D721Med (cell line): ENCODE results near the gene FAM78B.

Experiments used
- DNase-seq: peaks from one replicate; pipeline ENCODE4 v3.0.0; 2011; ENCODE audit warnings: low spot score; ENCODE audit not compliant: insufficient read length
- FAIRE-seq: peaks from 2 replicates; lab custom pipeline; 2011; peaks lifted over from hg19 to GRCh38; lab: Jason Lieb, UNC
- TF ChIP-seq, protein P1 (sequence below): IDR thresholded peaks from 2 replicates; pipeline ENCODE4 v1.5.1; 2012; ENCODE audit warnings: mild to moderate bottlenecking, control low read depth; ENCODE audit not compliant: insufficient read depth; ENCODE audit errors: missing control alignments

Gene FAM78B

DNA sequence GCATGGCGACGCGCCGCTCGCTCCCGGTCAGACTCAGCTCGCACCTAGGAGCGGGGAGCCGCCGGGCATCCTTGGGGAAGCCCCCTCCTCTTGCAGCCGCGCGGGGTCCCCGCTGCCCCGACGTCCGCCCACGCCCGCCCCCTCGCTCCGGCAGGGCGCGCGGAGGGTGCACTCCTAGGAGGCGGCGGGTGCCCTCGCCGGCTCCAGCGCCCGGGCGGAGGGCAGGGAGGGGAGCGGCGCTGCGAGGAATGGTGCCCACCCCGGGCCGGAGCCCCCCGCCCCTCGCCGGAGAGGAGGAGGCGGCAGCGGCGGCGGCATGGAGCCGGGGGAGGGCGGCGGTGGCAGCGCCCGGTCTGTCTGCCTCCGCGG lies 488 bp downstream of the FAM78B start:
- TF ChIP-seq, protein P1, sequence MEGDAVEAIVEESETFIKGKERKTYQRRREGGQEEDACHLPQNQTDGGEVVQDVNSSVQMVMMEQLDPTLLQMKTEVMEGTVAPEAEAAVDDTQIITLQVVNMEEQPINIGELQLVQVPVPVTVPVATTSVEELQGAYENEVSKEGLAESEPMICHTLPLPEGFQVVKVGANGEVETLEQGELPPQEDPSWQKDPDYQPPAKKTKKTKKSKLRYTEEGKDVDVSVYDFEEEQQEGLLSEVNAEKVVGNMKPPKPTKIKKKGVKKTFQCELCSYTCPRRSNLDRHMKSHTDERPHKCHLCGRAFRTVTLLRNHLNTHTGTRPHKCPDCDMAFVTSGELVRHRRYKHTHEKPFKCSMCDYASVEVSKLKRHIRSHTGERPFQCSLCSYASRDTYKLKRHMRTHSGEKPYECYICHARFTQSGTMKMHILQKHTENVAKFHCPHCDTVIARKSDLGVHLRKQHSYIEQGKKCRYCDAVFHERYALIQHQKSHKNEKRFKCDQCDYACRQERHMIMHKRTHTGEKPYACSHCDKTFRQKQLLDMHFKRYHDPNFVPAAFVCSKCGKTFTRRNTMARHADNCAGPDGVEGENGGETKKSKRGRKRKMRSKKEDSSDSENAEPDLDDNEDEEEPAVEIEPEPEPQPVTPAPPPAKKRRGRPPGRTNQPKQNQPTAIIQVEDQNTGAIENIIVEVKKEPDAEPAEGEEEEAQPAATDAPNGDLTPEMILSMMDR = no peak
- FAIRE-seq (no peak), DNase-seq (no peak)

DNA sequence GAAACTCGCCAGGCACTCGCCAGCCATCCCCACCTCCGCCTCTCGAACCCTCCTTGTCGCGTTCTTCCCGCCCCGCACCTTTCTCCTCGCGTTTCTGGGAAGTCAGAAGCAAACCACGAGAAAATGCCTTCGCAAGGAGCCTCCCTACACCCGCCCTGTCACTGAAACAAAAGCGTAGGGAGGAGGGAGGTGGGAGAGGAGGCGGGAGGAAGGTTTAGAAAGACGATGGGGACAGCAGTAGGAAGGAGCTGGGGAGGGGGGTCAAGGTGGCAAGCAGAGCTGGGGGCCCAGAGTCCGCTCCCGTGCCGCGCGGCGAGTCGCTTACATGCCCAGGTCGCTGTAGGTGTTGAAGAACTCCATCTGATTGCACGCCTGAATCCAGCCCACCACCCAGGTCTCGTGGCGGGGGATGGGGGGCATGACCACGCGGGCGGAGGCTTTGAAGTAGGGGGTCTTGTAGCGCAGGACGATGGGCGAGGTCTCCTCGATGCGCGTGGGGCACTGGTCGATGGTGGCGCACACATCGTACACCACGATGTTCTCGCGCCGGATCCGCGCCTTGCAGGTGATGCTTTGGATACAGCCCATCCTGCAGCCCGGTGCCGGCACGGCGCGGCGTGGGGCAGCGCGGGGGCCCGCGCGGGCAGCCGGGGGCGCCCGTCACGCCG lies 1.0 kb downstream of the FAM78B start:
- DNase-seq = peak; percentile 45
- TF ChIP-seq, protein P1 = no peak
- no peak for FAIRE-seq

DNA sequence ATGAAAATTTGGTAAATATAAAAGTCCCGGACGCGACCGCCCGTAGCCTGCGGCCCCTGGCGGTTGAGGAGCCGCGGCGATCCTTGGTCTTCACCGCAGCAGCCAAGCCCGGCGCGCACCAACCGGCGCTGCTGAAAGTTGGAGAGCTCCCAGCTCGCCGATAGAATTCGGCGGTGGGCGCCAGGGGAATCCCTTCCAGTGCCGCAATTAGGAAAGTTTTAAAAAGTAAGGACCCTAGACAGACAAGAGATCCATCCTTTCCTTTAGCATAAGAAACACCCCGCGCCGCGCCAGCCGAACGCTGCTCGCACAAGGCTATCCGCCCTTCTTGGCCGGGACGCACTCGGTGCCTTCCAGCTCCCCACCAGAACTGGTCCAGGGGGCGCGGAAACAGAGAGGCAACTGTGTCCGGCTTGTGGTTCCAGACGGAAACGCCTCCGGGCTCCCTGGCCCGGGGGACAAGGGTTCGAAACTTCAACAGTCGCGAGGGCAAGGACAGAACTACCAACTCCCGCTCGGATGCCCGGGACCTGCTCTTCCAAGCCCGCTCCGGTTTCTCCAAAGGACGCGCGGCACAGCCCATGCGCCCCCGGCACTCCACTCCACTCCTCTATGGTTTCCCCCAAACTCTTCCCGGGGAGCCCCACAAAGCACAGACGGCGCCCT lies 1.7 kb downstream of the FAM78B start:
- DNase-seq (no peak), FAIRE-seq (no peak)
- TF ChIP-seq, protein P1 = peak; percentile 49

DNA sequence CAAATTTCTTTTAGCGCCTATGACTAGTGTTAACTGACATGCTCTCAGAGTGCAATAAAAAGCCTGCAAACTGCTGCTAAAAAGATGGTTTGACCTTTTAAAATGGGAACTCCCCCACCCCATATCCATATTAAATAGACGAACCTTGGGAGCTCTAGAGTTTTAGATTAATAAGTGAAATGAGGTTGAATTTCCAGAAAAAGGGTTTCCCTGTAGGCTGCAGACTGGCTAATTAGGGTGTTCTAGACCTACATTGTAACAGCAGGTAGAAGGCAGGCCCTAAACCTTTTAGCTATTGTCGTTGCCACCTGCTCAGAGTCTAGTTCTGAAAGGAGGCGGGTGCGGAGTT lies 2.2 kb downstream of the FAM78B start:
- FAIRE-seq (no peak), DNase-seq (no peak)
- TF ChIP-seq, protein P1 = no peak

DNA sequence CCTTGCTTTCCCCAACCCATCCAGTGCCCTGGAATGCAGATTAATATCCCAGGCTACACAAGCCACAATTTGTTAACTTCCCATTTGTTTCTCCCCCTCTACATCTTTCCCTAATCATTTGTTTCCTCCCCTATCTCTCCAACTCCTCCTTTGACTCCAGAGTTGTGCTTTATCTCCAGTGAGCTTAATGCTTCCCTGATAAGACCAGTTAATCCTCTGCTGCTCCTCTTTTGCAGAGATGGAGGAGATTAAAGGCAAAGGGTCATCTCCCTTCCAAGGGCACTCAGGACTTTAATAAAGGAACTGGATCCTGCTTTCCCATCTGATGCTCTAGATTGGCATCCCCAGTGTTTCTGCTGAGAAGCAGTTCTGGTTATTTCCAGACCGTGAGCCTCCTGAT lies 7.1 kb downstream of the FAM78B start:
- TF ChIP-seq, protein P1 = no peak
- DNase-seq = peak; percentile 43
- peak; percentile 93 for FAIRE-seq

DNA sequence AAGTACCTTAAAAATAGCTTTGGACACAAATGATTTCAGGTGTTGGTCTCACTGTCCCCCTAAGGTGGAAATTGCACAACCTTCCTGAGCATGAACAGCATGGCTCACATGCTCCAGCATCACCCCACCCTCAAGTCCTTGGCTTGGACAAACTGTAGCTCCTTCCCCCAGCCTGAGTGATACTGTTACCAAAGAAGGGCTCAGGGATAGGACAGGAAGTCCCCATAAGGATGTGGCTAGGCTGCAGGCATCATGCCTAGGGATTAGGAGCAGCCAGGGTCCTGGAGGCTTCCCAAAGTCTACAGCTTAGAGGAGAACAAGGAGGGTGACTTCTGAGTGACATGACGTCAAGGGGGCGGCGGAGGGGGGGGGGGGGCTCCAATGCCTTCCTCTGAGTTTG lies 10.1 kb downstream of the FAM78B start:
- TF ChIP-seq, protein P1 = no peak
- DNase-seq (no peak), FAIRE-seq (no peak)

DNA sequence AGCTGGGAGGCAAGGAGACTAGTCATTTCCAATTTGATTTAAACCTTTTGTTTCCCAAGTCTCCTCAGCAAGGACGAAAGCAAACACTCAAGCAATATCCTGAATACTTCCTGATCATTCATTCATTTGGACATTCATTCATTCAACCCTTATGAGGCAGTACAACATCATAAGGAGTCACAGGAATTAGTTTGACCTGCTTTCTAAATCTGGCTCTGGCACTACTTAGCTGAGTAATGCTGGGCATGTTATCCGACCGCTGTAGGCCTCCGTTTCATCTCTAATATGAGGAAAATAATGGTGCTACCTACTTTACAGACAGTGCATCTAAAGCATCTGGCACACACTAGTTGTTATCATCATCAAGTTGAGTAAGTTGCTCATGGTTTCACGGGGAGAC lies 11.7 kb downstream of the FAM78B start:
- DNase-seq (no peak), FAIRE-seq (peak; percentile 88)

More for the DNA sequence above, 11.7 kb downstream of the FAM78B start:
- TF ChIP-seq, protein P1 = no peak
